ENCODE results near the gene PTBP3.
A peak's percentile ranks its signal among the peaks of the same experiment; 100 is the strongest.
"Not testable (repeated sequence)": the region's sequence is repeated elsewhere in the genome, so short reads cannot be mapped to it uniquely, and the experiment has no call there.

PTBP3 gene

DNA sequence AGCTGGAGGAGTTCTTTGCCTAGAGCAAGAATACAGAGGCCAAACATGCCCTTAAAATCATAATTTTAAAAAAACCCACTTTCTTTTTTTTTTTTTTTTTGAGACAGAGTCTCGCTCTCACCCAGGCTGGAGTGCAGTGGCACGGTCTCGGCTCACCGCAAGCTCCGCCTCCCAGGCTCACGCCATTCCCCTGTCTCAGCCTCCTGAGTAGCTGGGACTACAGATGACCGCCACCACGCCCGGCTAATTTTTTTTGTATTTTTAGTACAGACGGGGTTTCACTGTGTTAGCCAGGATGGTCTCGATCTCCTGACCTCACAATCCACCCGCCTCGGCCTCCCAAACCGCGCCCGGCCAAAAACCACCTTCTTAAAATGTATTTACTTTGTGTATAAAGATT, 66.3 kb downstream of the PTBP3 start:
- not testable (repeated sequence) for DNase-seq

DNA sequence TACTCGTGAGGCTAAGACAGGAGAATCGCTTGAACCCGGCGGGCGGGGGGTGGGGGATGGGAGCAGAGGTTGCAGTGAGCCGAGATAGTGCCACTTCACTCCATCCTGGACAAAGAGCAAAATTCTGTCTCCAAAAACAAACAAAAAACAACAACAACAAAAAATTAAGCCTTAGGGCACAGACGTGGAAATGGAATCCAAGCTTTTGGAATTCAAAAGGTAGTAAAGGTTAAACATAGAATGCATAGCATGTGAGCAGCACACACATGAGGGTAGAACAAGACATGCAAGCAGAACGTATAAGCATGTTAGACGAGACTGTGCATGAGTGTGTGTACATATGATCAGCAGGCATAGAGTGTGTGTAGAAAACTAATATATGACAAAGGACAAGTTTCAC, 68.0 kb downstream of the PTBP3 start:
- no peak for DNase-seq

DNA sequence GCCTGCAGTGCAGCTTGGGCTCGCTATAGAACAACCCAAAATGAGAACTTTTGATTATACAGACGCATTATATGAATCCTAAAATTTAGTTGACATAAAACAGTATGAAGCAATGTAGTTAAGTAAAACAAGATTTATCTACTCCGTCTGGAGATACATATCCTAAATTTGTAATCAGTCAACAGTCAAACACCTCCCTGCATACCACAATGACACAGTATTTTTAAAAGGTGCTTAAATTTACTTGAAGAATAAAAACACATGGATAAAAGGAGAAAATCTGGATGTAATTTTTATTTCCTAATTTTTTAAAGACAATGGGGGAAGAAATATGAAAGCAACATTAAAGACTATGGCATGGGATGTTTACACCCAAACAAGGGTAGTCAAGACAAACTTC, 70.8 kb downstream of the PTBP3 start:
- no peak for DNase-seq

DNA sequence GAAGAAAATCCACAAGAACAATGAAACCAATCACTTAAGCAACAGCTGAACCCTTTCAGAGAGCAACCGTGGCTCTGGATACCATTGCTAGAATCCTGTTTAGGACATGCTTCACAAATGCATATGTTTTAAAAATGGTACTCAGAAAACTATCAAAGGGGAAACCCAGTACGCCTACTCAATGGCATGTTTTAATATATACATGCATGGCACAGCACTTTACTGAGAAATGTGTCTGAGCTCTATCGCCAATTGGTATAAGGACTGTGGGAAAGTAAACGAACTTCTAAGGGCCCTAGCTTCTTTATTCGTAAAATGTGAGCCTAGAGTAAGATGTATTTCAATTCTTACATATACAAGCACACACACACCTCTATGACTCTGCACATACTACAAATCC, 72.3 kb downstream of the PTBP3 start:
- DNase-seq: no peak

DNA sequence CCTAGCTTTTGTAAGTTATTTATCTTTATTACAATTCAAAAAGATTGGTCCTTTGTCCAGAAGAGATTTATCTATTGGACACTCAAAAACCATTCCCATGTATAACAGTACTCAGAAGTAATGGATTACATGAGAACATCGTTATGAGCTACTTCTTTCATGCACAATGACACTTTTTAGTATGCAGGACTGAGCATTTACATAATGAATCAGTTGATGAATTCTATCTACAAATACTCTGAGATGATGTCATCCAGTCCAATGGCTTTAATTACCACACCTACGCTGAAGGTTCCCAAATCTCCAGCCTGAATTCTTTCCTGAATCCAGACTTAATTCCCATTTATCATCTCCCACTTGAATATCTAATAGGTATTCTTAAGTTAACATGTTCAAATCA, 75.3 kb downstream of the PTBP3 start:
- DNase-seq: no peak

DNA sequence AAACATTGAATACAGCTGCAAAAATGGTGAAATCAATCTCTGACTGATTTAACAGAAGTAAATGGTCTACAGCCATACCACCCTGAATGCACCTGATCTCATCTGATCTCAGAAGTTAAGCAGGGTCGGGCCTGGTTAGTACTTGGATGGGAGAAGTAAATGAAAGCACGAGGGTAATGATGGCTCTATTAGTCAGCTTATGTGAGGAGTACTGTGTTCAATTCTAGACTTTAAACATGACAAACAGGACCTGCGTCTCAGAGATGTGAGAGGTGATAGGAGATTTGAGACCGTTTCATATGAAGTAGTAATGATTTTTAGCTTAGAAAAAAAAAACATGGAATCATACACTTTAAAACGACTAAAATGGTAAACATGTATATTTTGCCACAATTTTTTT, 81.2 kb downstream of the PTBP3 start:
- no peak for DNase-seq

DNA sequence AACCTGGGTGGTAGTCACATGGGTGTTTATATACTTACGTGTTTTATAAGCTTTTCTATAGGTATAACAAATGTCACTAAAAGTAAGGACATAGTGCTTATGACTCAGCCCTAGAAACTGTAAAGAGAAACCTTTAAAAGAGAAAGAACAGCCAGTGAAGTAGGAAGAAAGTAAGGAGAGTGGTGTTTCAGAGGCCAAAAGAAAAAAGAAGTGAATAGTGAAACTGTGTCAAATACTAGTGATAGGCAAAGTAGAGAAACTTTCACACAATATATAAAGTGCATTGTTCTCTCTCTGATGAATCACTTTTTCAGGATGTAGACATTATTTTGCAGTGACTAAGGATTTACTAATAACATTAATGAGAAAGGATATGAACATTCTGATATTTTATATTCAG, 84.1 kb downstream of the PTBP3 start:
- no peak for DNase-seq

DNA sequence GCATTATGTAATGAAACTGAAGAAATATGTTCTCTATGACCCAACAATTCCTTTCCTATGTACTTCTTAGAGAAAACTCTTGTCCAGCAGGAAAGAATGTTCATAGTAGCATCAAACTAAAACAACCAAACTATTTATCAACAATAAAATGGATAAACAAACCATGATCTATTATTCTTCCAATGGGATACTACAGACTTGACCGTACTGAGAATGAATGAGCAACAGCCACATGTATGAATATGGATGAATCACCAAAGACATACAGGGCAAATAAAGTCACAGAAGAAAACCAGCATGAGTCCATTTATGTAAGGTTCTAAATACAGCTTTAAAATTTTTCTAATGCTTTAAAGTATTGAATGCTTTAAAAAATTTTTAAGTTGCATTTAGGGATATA, 84.7 kb downstream of the PTBP3 start:
- no peak for DNase-seq

DNA sequence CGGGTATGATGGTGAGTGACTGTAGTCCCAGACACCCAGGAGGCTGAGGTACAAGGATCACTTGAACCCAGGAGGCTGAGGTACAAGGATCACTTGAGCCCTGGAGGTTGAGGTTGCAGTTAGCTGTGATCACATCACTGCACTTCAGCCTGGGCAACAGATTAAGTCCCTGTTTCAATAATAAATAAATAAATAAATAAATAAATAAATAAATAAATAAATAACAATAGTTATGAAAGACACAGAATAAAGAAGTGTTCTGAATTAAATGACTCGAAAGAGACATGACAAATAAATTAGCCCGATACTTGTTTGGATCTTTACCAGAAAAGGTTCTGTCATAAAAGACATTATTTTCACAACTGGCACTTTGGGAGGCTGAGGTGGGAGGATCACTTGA, 86.3 kb downstream of the PTBP3 start:
- DNase-seq: no peak

DNA sequence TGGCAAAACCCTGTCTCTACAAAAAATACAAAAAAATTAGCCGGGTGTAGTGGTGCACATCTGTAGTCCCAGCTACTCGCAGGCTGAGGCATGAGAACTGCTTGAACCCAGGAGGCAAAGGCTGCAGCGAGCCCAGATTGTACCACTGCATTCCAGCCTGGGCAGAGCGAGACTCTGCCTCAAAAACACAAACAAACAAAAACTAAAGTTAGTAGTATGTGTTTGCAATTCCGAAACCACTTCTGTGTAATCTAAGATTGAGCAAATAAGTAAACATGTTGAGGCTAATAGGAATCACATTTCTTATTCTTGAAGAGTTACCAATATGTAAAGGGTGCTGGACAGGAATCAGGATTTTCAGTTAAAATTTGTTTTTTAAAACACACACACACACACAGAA, 88.3 kb downstream of the PTBP3 start:
- no peak for DNase-seq

DNA sequence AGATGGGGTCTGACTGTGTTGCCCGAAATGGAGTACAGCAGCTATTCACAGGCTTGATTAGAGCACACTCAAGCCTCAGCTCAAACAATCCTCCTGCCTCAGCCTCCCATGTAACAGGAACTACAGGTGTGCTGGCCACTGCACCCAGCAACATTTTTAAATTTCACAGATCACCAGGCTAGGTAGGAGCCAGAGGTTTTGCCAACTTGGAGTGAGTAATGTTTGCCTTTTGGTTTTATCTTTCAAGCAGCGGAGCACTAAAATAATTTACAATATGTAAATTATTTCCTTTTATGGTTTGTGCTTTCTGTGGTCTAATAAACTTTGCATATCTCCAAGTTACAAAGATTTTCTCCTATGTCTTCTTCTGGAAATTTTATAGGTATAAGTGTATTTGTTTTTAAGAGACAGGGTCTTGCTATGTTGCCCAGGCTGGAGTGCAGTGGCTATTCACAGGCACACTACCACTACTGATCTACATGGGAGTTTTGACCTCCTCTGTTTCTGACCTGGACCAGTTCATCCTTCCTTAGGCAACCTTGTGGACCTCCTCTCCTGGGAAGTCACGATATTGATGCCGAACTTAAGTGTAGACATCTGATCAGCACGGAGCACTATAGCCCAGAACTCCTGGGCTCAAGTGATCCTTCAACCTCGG, 91.1 kb downstream of the PTBP3 start:
- no peak for DNase-seq

DNA sequence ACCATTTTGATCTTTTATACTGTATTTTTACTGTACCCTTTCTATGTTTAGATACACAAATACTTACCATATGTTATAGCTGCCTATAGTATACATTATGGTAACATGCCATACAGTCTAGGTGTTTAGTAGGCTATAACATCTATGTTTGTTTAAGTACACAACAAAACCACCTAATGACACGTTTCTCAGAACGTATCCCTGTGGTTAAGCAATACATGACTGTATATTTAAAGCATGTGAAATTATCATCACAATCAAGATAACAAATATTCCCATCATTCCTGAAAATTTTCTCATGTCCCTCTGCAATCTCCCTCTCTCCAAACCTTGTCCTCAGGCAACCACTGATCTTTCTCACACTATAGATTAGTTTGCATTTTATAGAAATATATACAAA, 91.9 kb downstream of the PTBP3 start:
- no peak for DNase-seq

DNA sequence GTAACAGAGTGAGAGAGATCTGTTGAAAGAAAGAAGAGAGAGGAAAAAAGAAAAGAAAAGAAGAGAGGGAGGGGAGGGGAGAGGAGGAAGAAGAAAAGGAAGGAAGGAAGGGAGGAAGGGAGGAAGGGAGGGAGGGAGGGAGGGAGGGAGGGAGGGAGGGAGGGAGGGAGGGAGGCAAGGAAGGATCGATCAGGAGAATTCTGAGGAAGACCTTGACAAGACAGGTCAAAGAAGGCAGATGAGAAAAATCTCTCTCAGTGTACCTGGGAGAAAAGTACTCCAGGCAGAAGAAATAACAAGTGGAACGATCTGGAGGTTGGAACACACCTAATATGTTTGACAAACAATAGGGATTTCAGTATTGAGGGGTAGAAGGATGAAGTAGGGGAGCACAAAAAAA, 93.7 kb downstream of the PTBP3 start:
- no peak for DNase-seq

DNA sequence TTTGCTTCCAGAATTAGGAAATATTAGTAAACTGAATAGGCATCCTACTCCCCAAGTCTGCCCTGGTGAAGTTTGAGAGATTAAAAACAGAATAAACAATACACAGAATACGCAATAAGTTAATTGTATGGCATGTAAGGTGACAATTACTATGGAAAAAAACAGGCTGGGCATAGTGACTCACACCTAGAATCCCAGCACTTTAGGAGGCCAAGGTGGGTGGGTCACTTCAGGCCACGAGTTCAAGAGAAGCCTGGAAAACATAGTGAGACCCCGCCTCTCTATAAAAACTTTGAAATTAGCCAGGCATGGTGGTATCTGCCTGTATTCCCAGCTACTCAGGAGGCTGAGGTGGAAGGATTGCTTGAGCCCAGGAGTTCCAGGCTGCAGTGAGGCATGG, 94.1 kb downstream of the PTBP3 start:
- no peak for DNase-seq

DNA sequence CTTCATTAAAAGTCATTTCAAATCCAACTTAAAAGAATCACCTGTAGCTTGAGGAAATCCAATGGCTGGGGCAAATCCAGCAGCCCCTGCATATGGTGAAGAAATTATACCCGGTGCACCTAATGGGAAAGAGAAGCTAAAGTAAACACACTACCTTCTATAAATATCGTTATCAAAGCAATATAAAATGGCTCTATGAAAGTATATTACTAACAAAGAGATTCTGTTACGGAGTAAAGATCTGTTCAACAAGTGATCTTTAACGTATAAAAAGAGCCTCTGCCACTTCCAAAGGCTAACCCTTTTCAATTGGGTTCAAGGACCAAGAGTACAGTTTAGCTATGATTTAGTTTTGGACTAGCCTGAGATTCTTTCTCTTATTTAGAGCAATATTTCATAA, 98.6 kb downstream of the PTBP3 start:
- DNase-seq: no peak

DNA sequence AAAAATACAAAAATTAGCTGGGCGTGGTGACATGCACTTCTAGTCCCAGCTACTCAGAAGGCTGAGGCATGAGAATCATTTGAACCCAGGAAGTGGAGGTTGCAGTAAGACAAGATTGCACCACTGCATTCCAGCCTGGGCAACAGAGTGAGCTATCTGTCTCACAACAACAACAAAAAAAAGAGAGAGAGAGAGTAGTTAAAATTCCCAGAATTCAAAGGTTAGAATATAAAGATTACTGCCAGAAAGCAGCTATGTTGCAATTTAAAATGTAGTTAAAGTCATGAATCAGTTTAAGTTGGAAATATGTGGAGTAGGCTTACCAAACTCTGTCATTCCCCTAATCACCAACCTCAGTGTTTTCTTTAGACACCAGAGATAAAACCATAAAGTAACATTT, 99.7 kb downstream of the PTBP3 start:
- DNase-seq: no peak

DNA sequence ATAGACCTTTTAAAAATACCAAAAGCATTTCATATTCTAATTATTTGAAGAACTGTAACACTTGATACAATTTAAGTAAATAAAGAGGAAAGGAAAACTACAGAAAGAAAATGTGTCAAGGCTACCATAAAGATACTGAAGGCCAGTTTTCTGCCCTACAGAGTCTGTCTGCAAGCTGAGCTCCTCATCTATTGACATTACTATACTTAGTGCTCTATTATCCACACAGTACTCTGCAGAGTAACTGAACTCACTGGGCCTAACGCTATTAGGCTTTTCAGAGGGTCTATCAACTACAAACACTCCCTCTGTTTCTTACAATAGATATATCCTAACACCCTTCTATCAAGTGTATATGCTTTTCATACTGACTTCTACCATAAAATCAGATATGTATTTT, 101.2 kb downstream of the PTBP3 start:
- DNase-seq: no peak

DNA sequence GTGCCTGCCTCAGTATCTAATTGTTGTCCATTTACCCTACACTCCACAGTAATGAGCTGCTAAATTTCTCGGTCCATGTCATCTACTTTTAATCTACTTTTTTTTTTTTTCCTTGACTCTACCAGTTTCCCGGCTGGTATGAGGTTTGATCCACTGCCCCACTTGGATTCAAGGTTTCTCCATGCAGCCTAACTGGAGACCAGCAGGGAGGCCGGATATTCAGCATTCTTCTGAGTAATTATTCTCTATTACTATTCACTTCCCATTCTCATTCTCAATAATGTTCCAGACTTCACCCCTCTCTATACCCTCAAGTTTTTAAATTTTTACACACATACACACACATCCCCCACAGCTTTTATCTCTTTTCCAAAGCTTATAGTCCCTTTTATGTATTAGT, 107.3 kb downstream of the PTBP3 start:
- DNase-seq: no peak

DNA sequence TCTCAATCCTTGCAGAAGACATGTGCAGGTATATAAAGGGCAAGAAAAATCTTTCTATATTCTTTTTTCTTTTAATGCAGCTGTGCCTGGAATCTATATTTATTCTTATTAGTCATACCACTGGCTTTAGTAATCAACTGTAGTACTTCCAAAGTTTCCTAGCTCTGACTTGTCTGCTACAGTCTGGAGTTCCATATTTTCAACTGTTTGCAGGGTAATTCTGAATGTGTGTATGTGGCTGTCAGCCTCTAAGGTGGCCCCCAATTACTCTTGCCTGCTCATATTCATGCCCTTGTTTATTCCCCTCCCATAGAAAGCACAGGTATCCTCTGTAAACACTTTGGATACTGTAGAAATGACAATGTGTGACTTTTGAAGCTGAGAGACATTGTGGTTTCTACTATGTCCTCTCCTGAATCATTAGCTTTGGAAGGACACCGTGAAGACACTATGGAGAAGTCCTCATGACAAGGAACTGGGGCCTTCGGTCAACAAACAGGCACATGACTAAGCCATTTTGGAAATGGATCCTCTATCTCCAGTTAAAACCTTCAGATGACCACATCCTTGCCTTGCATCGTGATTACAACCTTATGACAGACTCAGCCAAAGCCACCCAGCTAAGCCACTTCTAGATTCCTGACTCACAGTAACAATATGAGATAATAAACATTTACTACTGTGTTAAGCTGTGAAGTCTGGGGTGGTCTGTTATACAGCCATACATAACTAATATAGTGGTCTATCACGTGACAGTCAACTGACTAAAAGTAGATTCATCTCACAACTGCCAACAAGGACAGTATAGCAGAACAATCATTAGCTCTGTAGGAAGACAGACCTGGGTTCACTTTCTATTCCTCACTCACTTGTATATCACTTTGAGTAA, 108.8 kb downstream of the PTBP3 start:
- DNase-seq: no peak

DNA sequence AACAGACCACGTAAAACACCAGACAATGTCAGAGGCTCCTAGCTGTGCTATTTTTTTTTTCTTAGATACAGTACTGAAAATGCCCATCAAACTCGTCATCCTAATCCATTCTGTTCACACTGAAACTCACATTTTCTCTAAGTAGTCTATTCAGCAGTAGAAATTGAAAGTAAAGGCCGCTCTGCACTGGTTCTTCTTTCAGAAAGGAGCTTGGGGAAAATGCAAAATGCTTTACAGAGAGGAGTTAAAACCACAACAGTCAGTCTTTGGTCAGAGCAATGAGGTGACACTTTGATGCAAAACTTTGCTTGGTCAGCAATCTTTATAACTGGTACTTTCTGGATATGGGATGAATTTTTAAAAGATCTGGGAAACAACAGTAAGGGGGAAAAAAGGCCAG, 114.5 kb downstream of the PTBP3 start:
- peak; percentile 71 for DNase-seq

DNA sequence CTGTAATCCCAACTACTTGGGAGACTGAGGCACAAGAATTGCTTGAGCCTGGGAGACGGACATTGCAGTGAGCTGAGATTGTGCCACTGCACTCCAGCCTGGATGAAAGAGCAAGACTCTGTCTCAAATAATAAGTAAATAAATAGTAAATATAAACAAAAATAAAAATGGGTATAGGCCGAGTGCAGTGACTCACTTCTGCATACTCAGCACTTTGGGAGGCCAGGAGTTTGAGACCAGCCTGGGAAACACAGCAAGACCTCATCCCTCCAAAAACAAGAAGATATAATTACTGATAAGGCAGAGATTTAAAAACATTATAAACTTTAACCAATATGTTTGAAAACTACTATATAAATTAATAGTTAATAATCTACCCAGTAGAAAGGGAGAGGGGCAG, 120.5 kb downstream of the PTBP3 start:
- DNase-seq: no peak

DNA sequence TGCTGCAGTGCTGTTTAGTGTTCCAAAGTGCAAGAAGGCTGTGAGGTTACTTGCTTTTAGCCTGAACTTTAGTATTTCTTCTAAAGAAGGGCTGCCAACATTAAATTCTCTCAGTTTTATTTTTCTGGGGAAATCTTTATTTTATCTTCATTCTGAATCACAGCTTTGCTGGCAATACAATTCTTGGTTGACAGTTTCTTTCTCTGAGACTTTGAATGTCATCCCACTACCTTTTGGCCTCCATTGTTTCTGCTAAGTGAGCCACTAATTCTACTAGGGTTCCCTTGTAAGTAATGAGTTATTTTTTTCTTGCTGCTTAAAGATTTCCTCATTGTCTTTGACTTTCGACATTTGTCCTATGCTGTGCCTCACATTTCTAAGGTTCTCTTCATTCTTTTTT, 126.0 kb downstream of the PTBP3 start:
- no peak for DNase-seq

DNA sequence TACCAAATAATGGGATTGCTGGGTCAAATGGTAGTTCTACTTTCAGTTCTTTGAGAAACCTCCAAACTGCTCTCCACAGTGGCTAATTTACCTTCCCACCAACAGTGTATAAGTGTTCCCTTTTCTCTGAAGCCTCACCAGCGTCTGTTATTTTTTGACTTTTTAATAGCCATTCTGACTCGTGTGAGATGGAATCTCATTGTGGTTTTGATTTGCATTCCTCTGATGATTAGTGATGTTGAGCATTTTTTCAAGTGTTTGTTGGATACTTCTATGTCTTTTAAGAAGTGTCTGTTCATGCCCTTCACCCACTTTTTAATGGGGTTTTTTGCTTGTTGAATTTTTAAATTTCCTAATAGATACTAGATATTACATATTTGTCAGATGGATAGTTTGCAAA, 129.9 kb downstream of the PTBP3 start:
- no peak for DNase-seq

DNA sequence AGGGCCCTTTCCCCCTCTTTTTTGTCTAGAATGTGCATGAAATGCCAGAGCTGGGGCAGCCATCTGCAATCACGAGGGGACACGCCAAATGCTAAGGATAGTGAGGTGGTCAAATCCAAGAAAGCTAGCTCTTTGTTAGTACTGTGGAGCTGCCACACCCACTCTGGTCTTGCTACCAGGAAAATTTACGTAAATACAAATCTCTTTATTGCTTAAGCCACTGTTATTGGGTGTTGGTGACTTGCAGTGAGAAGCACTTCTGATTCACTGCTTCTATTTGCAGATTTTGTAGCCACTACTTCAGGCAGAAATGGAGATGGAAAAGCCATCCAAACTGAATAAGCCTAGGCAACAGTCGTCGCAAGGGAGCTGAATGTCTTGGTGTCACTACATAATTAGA, 132.7 kb downstream of the PTBP3 start:
- no peak for DNase-seq

DNA sequence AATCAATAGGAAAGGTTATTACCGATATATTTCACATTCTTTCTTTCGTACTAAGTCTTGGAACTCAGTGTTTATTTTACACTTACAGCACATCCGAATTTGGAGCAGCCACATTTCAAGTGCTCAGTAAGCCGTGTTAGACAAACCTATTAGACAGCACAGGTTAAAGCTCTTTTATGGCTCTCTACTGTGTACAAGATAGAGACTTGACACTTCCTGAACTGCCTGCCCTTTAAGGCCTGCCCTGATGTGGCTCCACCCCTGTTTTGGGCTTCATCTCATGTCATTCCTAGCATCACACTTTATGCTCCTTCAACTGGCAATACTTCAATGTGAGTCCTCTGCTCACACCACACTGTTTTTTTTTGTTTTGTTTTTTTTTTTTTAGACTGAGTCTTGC, 134.8 kb downstream of the PTBP3 start:
- no peak for DNase-seq
